Brain microvascular endothelial cell (primary cell): ENCODE data around the gene APPBP2.
"Not testable (repeated sequence)": the region's sequence is repeated elsewhere in the genome, so short reads cannot be mapped to it uniquely, and the experiment has no call there.

Experiments used
- DNase-seq: peaks from one replicate; pipeline ENCODE4 v3.0.0-alpha.2; 2020
- H3K27ac ChIP-seq: fragments of 250-450 bp; sonication (Bioruptor Pico); 2 replicates; pipeline ENCODE4 v1.5.1; 2020; ENCODE audit warnings: mild to moderate bottlenecking, moderate library complexity
- H3K27me3 ChIP-seq: fragments of 250-450 bp; sonication (Bioruptor Pico); replicated peaks from 2 replicates; pipeline ENCODE4 v1.5.1; 2020; ENCODE audit warnings: mild to moderate bottlenecking
- H3K36me3 ChIP-seq: fragments of 250-450 bp; sonication (Bioruptor Pico); replicated peaks from 2 replicates; pipeline ENCODE4 v1.5.1; 2020; ENCODE audit warnings: mild to moderate bottlenecking
- H3K4me3 ChIP-seq: 2 replicates; pipeline ENCODE4 v1.5.1; 2011; ENCODE audit warnings: low read depth, mild to moderate bottlenecking, control low read depth, low read length, moderate library complexity
- CTCF ChIP-seq: IDR thresholded peaks from 2 replicates; pipeline ENCODE4 v1.5.1; 2011; ENCODE audit warnings: low read depth, mild to moderate bottlenecking, moderate library complexity, low read length, control low read depth, inconsistent platforms; ENCODE audit errors: missing control alignments
- in situ Hi-C: cut with HindIII; loops from 2 replicates; pipeline ENCODE4 v1.10.0; 2017; ENCODE audit warnings: low sequenced_read_pairs, low pct_ligation_motif_present

Gene APPBP2

DNA sequence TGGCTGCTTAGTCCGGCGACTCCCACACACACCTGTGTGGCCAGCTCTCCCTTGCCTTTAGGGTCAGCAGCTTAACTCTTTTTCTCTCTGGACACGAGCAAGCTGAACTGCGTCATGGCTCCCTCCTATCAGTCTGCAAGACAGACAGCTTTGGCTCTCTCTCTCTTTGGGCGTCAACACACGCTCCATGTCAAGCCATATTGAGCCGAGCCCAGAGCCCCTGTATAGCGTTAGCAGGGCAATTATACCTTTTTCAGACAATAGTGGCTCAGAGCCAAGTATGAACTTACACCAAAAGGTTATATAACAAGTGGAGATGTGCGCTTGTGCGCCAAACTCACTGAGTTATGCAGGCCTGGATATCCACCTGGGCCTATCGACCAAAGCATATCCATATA, 34.8 kb upstream of the APPBP2 start:
- H3K4me3 ChIP-seq: no peak overlapping the region

GRCh38 chr17:60559995-60560859, 34.2 kb upstream of the APPBP2 start:
- no peak overlapping the region for H3K4me3 ChIP-seq
- no peak overlapping the region for H3K27ac ChIP-seq
- no peaks in the 10 kb centered on the region for H3K27me3 ChIP-seq
- H3K36me3 ChIP-seq: no peaks in the 10 kb centered on the region
- TF ChIP-seq CTCF: no peak
- in situ Hi-C loops: no loop called here
- DNase-seq: no peak

More for the DNA sequence above, 34.8 kb upstream of the APPBP2 start:
- no peaks in the 10 kb centered on the region for H3K36me3 ChIP-seq
- in situ Hi-C loops: no loop called here
- no peak for TF ChIP-seq CTCF
- no peak overlapping the region for H3K27ac ChIP-seq
- DNase-seq: no peak
- H3K27me3 ChIP-seq: no peaks in the 10 kb centered on the region

GRCh38 chr17:60559659-60559994, 33.6 kb upstream of the APPBP2 start:
- in situ Hi-C loops: no loop called here
- Histone ChIP-seq H3K4me3 (no peak overlapping the region), H3K27me3 (no peaks in the 10 kb centered on the region), H3K27ac (no peak overlapping the region), H3K36me3 (no peaks in the 10 kb centered on the region)
- TF ChIP-seq CTCF: no peak
- DNase-seq: no peak

DNA sequence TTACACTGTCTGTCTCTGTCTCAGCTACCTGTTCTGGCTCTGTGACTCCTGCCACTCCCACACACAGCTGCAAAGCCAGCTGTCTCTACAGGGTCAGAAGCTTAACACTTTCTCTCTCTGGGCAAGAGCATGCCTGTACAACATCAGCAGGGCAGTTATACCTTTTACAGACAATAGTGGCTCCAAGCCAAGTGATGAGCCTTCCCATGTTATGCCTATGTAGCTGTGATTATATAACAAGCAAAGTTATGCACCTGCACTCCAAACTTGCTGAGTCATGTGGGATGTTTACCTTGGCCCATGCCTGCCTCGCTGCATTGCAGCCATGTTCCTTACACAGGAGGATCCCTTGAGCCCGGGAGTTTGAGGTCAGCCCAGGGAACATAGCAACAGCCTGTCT, 31.8 kb upstream of the APPBP2 start:
- Histone ChIP-seq H3K4me3 (no peak overlapping the region), H3K36me3 (no peaks in the 10 kb centered on the region), H3K27me3 (no peaks in the 10 kb centered on the region), H3K27ac (no peak overlapping the region)
- no peak for DNase-seq
- TF ChIP-seq CTCF: no peak
- in situ Hi-C loops: no loop called here

DNA sequence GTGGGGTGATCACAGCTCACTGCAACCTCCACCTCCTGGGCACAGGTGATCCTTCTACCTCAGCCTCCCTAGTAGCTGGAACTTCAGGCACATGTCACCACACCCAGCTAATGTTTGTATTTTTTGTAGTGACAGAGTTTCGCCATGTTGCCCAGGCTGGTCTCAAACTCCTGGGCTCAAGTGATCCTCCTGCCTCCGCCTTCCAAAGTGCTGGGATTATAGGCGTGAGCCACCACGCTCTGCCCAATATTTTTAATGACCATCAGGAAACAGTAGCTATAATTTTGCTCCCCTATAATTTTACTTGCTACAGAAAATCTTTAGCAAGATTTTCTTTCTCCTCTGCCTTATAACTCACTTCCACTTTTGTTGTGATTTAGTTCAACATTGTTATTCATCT, 29.7 kb upstream of the APPBP2 start:
- H3K27me3 ChIP-seq: no peaks in the 10 kb centered on the region
- no peak overlapping the region for H3K27ac ChIP-seq
- H3K4me3 ChIP-seq: no peak overlapping the region
- DNase-seq: no peak
- no peak for TF ChIP-seq CTCF
- H3K36me3 ChIP-seq: no peaks in the 10 kb centered on the region
- in situ Hi-C loops: no loop called here

GRCh38 chr17:60554377-60554788, 28.3 kb upstream of the APPBP2 start:
- peak; percentile 81 for DNase-seq
- TF ChIP-seq CTCF: no peak
- in situ Hi-C loops: no loop called here

DNA sequence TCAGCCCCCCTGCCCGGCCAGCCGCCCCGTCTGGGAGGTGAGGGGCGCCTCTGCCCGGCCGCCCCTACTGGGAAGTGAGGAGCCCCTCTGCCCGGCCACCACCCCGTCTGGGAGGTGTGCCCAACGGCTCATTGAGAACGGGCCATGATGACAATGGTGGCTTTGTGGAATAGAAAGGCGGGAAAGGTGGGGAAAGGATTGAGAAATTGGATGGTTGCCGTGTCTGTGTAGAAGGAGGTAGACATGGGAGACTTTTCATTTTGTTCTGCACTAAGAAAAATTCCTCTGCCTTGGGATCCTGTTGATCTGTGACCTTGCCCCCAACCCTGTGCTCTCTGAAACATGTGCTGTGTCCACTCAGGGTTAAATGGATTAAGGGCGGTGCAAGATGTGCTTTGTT, 26.2 kb upstream of the APPBP2 start:
- H3K27ac ChIP-seq, in situ Hi-C loops: not testable (repeated sequence)

More at GRCh38 chr17:60554377-60554788, 28.3 kb upstream of the APPBP2 start:
- no peak overlapping the region for H3K27ac ChIP-seq
- H3K27me3 ChIP-seq: no peaks in the 10 kb centered on the region
- H3K36me3 ChIP-seq: no peaks in the 10 kb centered on the region
- H3K4me3 ChIP-seq: no peak overlapping the region

More for the DNA sequence above, 26.2 kb upstream of the APPBP2 start:
- H3K27me3 ChIP-seq, H3K4me3 ChIP-seq, DNase-seq, H3K36me3 ChIP-seq: not testable (repeated sequence)
